HepG2 (cell line): ENCODE measurements around the gene LIN28B. TPM values are rescaled to one million over a fixed set of nuclear protein-coding genes. Genes with fewer than 3 reads are reported as not detected.

Source experiments
- ATF7-NPFF ChIP-seq: sonication (generic); formaldehyde crosslinking; IDR thresholded peaks from 2 replicates; pipeline ENCODE4 v1.8.1; 2023; ENCODE audit warnings: mild to moderate bottlenecking, low read depth, missing genetic modification reagents, moderate library complexity
- BORCS8-MEF2B ChIP-seq: sonication (generic); formaldehyde crosslinking; IDR thresholded peaks from 2 replicates; pipeline ENCODE4 v1.8.0; 2022; ENCODE audit warnings: mild to moderate bottlenecking, missing genetic modification reagents
- BRCA1 ChIP-seq: sonication (generic); formaldehyde crosslinking; IDR thresholded peaks from 2 replicates; pipeline ENCODE4 v1.4.0; 2020; ENCODE audit warnings: missing genetic modification reagents
- CBFB ChIP-seq: sonication (generic); formaldehyde crosslinking; IDR thresholded peaks from 2 replicates; pipeline ENCODE4 v1.4.0; 2020; ENCODE audit warnings: missing genetic modification reagents
- ELF4 ChIP-seq: sonication (generic); formaldehyde crosslinking; IDR thresholded peaks from 2 replicates; pipeline ENCODE4 v1.5.0; 2020; ENCODE audit warnings: missing genetic modification reagents, mild to moderate bottlenecking, moderate library complexity, borderline replicate concordance
- MXD3 ChIP-seq: IDR thresholded peaks from 2 replicates; pipeline ENCODE4 v1.6.1; 2016; ENCODE audit warnings: mild to moderate bottlenecking, missing biosample characterization, missing genetic modification reagents
- PHF8 ChIP-seq: sonication (generic); formaldehyde crosslinking; IDR thresholded peaks from 2 replicates; pipeline ENCODE4 v1.5.0; 2020; ENCODE audit warnings: missing genetic modification reagents
- SNAPC5 ChIP-seq: sonication (generic); formaldehyde crosslinking; IDR thresholded peaks from 2 replicates; pipeline ENCODE4 v1.8.1; 2023; ENCODE audit warnings: mild to moderate bottlenecking, missing genetic modification reagents, borderline replicate concordance
- SPEN ChIP-seq: sonication (generic); formaldehyde crosslinking; IDR thresholded peaks from 2 replicates; pipeline ENCODE4 v1.5.1; 2020; ENCODE audit warnings: low read depth, mild to moderate bottlenecking, missing genetic modification reagents
- STAT5B ChIP-seq: sonication (generic); formaldehyde crosslinking; IDR thresholded peaks from 2 replicates; pipeline ENCODE4 v1.4.0; 2020; ENCODE audit warnings: missing genetic modification reagents
- SUZ12 ChIP-seq: fragments of 150-350 bp; IDR thresholded peaks from 2 replicates; pipeline ENCODE4 v1.6.1; 2014; ENCODE audit warnings: low read depth, low read length
- TBL1XR1 ChIP-seq: fragments of 150-350 bp; IDR thresholded peaks from 2 replicates; pipeline ENCODE4 v1.6.1; 2014; ENCODE audit warnings: borderline replicate concordance, low read length; ENCODE audit not compliant: partially characterized antibody
- TBX3 ChIP-seq: fragments of 450-650 bp; IDR thresholded peaks from 2 replicates; pipeline ENCODE4 v1.6.1; 2017; ENCODE audit warnings: antibody characterized with exemption, mild to moderate bottlenecking, inconsistent platforms, borderline replicate concordance
- TCF7 ChIP-seq: sonication (generic); IDR thresholded peaks from 2 replicates; pipeline ENCODE4 v1.6.1; 2016; ENCODE audit warnings: antibody characterized with exemption, low read depth
- UBTF ChIP-seq: sonication (generic); formaldehyde crosslinking; IDR thresholded peaks from 2 replicates; pipeline ENCODE4 v1.4.0; 2020; ENCODE audit warnings: mild to moderate bottlenecking, missing genetic modification reagents
- ZNF18 ChIP-seq: sonication (generic); formaldehyde crosslinking; IDR thresholded peaks from 2 replicates; pipeline ENCODE4 v1.8.0; 2022; ENCODE audit warnings: mild to moderate bottlenecking, missing genetic modification reagents; ENCODE audit not compliant: insufficient replicate concordance
- ZNF207 ChIP-seq: fragments of 450-650 bp; IDR thresholded peaks from 2 replicates; pipeline ENCODE4 v1.6.1; 2016; ENCODE audit warnings: antibody characterized with exemption, borderline replicate concordance
- ZNF292 ChIP-seq: sonication (generic); formaldehyde crosslinking; IDR thresholded peaks from 2 replicates; pipeline ENCODE4 v1.8.1; 2022; ENCODE audit warnings: mild to moderate bottlenecking, low read depth, missing genetic modification reagents, borderline replicate concordance
- ZNF552 ChIP-seq: sonication (generic); formaldehyde crosslinking; IDR thresholded peaks from 2 replicates; pipeline ENCODE4 v1.9.0; 2022; ENCODE audit warnings: missing genetic modification reagents, mild to moderate bottlenecking, borderline replicate concordance
- ZNF790 ChIP-seq: sonication (generic); formaldehyde crosslinking; IDR thresholded peaks from 2 replicates; pipeline ENCODE4 v1.8.0; 2022; ENCODE audit warnings: missing genetic modification reagents, mild to moderate bottlenecking, borderline replicate concordance
- ZSCAN5A ChIP-seq: sonication (generic); formaldehyde crosslinking; IDR thresholded peaks from 2 replicates; pipeline ENCODE4 v1.8.0; 2022; ENCODE audit warnings: mild to moderate bottlenecking, missing genetic modification reagents, borderline replicate concordance
- polyA plus RNA-seq, 8 experiments: library from polyadenylated mRNA; depleted of rRNA in 3 of 8; stranded (reverse) in 7 of 8; unstranded in 1 of 8; fragments of >200 nt; fragmentation: Illumina TruSeq in 4 of 8; extraction: Trizol in 4 of 8; gene quantifications; 2 replicates each; pipeline versions ENCODE4 v1.2.1 to v1.2.3, GENCODE V29; 2011 to 2016; ENCODE audit warnings: low read depth in 4 of 8, missing spikeins in 1 of 8, mixed read lengths in 1 of 8; ENCODE audit not compliant: insufficient read depth in 1 of 8
- total RNA-seq, 5 experiments: library from RNA; depleted of rRNA; stranded (reverse); fragments of >200 nt; fragmentation: Illumina TruSeq; extraction: Trizol; gene quantifications; 2 replicates each; pipeline ENCODE4 v1.2.3, GENCODE V29; 2016; ENCODE audit warnings: low read depth in 1 of 5

LIN28B gene
- total and polyA plus RNA-seq, 2 of the 13 experiments (the other 11 are each of a cell fraction or from before 2014, with no cell fraction given), result 14.5 to 56.8 TPM

GRCh38 chr6:104957301-104958177 lies 632 bp downstream of the LIN28B start (continued):
- TF ChIP-seq ZSCAN5A (no peak), TBL1XR1 (no peak), ELF4 (CRISPR knock-in tag) (no peak), PHF8 (CRISPR knock-in tag) (0 out of 2 replicates have a peak, but pooled peaks have one; percentile 12), MXD3 (CRISPR knock-in tag) (no peak), CBFB (CRISPR knock-in tag) (no peak), BRCA1 (no peak), ZNF552 (no peak), SNAPC5 (CRISPR knock-in tag) (no peak), BORCS8-MEF2B (no peak), ZNF292 (CRISPR knock-in tag) (no peak), UBTF (CRISPR knock-in tag) (no peak), ZNF790 (CRISPR knock-in tag) (no peak), SPEN (CRISPR knock-in tag) (no peak), STAT5B (no peak), TBX3 (no peak), TCF7 (no peak), ZNF207 (no peak), ATF7-NPFF (CRISPR knock-in tag) (no peak), ZNF18 (CRISPR knock-in tag) (no peak), SUZ12 (no peak)
